ENCODE results near the gene STK11.
A peak's percentile ranks its signal among the peaks of the same experiment; 100 is the strongest.

Gene STK11

GRCh38 chr19:1259876-1260748 is 54.5 kb downstream of the STK11 start:
- TF ChIP-seq, protein P1, sequence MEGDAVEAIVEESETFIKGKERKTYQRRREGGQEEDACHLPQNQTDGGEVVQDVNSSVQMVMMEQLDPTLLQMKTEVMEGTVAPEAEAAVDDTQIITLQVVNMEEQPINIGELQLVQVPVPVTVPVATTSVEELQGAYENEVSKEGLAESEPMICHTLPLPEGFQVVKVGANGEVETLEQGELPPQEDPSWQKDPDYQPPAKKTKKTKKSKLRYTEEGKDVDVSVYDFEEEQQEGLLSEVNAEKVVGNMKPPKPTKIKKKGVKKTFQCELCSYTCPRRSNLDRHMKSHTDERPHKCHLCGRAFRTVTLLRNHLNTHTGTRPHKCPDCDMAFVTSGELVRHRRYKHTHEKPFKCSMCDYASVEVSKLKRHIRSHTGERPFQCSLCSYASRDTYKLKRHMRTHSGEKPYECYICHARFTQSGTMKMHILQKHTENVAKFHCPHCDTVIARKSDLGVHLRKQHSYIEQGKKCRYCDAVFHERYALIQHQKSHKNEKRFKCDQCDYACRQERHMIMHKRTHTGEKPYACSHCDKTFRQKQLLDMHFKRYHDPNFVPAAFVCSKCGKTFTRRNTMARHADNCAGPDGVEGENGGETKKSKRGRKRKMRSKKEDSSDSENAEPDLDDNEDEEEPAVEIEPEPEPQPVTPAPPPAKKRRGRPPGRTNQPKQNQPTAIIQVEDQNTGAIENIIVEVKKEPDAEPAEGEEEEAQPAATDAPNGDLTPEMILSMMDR (IDR thresholded peaks at IDR 0.05; ENCODE audit: low read depth, low read length, missing control alignments), result no peak
- in situ Hi-C loops (cut with HindIII; ENCODE audit: low sequenced_read_pairs), result no loop called here
- H3K4me3 ChIP-seq (ENCODE audit: low read depth, low read length), result peak overlapping the region; percentile 6
- DNase-seq (ENCODE audit: low read depth), result no peak

- TF ChIP-seq, protein P1 (IDR thresholded peaks at IDR 0.05; ENCODE audit: low read depth, low read length, missing control alignments), result no peak
- H3K4me3 ChIP-seq (ENCODE audit: low read depth, low read length), result peak overlapping the region; percentile 53
- in situ Hi-C loops (cut with HindIII; ENCODE audit: low sequenced_read_pairs), result no loop called here
- DNase-seq (ENCODE audit: low read depth), result peak; percentile 88
Measured at GRCh38 chr19:1260749-1261537, 55.4 kb downstream of the STK11 start.

DNA sequence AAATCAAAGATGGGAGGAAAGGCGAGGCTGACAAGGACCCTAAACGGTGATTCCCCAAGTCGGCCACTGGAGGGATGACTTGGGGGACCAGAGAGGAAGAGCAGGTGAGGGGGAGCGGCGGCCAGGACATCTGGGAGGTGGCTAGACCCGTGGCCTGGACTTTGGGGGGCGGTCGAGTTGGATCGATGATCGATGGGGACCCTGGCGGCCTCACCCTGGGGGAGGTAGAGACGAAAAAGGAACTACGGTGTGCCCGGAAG is 55.9 kb downstream of the STK11 start:
- no peak for DNase-seq (ENCODE audit: low read depth)
- TF ChIP-seq, protein P1 (IDR thresholded peaks at IDR 0.05; ENCODE audit: low read depth, low read length, missing control alignments), result peak; percentile 40
- in situ Hi-C loops (cut with HindIII; ENCODE audit: low sequenced_read_pairs), result no loop called here
- H3K4me3 ChIP-seq (ENCODE audit: low read depth, low read length), result peak overlapping the region; percentile 53

DNA sequence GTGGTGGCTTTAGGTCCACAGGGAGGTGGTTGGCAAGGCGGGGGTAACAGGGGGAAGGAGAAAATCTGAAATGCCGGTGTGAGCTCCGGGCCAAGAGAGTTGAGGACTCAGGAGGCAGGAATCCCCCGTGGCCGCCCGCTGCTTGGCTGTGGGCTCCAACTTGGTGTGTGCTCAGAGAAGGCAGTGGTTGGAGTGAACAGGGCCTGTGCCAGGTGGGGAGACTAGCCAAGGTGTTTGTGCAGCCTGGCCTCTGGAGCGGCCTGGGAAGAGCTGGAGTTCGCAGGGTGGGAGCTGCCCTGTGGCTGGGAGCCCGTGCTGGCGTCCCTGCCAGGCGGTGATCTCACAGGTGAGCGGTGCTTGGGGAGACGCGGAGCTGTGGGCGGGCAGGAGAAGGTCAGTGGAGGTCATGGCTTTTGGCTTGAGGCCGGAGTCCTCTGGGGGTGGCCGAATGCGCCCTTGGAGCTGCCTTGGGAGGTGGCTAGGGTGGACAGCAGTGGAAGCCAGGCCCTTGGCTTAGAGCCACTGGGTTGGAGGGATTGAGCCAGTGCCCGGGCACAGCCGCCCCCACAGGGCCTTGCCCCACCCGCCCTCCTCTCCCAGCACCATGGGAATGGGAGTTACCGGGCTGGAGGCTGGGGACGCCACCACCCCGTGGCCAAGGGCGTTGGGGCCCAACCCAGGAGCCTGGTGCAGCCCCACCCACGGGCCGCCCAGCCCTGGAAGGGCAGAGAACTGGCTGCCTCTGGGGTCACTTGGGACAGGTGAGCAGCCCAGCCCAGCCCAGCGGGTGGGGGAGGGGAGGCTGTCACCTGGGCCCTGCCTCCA is 56.4 kb downstream of the STK11 start:
- H3K4me3 ChIP-seq (ENCODE audit: low read depth, low read length), result peak overlapping the region; percentile 53
- DNase-seq (ENCODE audit: low read depth), result peak; percentile 64
- in situ Hi-C loops (cut with HindIII; ENCODE audit: low sequenced_read_pairs), result no loop called here
- TF ChIP-seq, protein P1 (IDR thresholded peaks at IDR 0.05; ENCODE audit: low read depth, low read length, missing control alignments), result no peak

DNA sequence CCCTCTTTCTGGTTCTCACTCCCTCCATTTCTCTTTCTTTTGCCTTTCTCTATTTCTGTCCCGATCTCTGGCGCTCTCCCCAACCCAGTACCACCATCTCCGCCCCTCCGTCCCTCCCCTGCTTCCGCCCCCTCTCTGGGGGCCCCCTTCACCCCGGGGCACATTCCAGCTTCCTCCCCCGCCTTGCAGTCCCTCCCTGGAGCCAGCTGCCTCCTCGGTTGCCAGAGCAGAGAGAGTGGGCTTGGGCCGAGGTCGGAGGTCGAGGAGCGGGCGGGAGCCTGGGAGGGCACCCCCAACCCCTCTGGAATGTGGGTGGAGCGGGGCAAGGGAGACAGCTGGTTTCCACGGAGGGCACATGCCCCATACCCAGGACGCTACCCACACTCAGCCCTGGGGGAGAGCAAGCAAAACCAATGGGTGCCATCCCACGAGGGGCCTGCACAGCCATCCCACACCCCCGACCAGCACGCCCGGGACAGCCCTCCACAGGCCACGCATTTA is 57.1 kb downstream of the STK11 start:
- H3K4me3 ChIP-seq (ENCODE audit: low read depth, low read length), result no peak overlapping the region
- in situ Hi-C loops (cut with HindIII; ENCODE audit: low sequenced_read_pairs), result no loop called here
- TF ChIP-seq, protein P1 (IDR thresholded peaks at IDR 0.05; ENCODE audit: low read depth, low read length, missing control alignments), result no peak
- DNase-seq (ENCODE audit: low read depth), result no peak

- no peak for DNase-seq (ENCODE audit: low read depth)
- in situ Hi-C loops (cut with HindIII; ENCODE audit: low sequenced_read_pairs), result no loop called here
- TF ChIP-seq, protein P1 (IDR thresholded peaks at IDR 0.05; ENCODE audit: low read depth, low read length, missing control alignments), result no peak
- no peak overlapping the region for H3K4me3 ChIP-seq (ENCODE audit: low read depth, low read length)
Measured at GRCh38 chr19:1263188-1263587, 57.6 kb downstream of the STK11 start.
